ENCODE results near the gene PLA2G1B. TPM values are rescaled to one million over a fixed set of nuclear protein-coding genes. Genes with fewer than 3 reads are reported as not detected.

PLA2G1B gene
- total RNA-seq, 2 donors from 2014 or later = 6,971 to 11,984 TPM

DNA sequence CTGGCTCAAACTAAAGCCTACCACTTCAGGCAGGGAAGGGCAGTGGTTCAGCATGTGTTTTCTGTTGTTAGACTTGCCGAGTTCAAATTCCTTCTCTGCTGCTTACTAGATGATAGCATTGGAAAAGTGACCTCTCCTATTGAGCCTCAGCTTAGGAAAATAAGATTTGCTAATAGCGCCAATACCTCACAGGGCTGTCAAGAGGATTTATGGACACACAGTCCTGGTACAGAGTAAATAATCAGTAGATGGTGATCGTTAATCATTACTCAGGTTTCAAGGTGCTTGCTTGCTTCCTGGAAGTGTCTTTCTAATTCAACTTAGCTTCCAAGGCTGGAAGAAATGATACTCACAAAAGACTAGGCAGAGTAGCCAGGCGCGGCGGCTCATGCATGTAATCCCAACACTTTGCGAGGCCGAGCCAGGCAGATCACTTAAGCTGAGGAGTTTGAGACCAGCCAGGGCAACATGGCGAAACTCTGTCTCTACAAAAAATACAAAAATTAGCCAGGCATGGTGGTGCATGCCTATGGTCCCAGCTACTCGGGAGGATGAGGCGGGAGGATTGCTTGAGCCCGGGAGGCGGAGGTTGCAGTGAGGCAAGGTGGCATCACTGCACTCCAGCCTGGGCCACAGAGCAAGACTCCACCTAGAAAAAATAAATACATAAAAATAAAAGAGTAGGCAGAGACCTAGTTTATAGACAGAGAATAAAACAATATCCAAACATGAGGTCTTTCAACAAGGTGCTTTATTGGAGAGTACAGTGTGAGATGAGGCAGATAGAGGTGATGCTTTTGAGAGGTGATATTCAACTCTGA is 6.0 kb downstream of the PLA2G1B start:
- intact Hi-C loops (cut with DNase I) = no loop called here
- ATAC-seq (peak; percentile 61), DNase-seq (peak; percentile 75 to 84 (median 82))
- Histone ChIP-seq H3K4me3 (no peak overlapping the region), H3K36me3 (replicated peaks in 1 of 2; ENCODE audit: insufficient read depth in 1 of 2, low read depth in 2 of 2) (peaks cover 0 to 5% of the 10 kb centered on the region in 2 donors), H3K27me3 (no peaks in the 10 kb centered on the region), H3K27ac (peak overlapping the region; percentile 91 to 98 (median 98)), H3K9me3 (no peaks in the 10 kb centered on the region), H3K4me1 (peaks cover 69% of the 10 kb centered on the region)
- TF ChIP-seq, protein P1, sequence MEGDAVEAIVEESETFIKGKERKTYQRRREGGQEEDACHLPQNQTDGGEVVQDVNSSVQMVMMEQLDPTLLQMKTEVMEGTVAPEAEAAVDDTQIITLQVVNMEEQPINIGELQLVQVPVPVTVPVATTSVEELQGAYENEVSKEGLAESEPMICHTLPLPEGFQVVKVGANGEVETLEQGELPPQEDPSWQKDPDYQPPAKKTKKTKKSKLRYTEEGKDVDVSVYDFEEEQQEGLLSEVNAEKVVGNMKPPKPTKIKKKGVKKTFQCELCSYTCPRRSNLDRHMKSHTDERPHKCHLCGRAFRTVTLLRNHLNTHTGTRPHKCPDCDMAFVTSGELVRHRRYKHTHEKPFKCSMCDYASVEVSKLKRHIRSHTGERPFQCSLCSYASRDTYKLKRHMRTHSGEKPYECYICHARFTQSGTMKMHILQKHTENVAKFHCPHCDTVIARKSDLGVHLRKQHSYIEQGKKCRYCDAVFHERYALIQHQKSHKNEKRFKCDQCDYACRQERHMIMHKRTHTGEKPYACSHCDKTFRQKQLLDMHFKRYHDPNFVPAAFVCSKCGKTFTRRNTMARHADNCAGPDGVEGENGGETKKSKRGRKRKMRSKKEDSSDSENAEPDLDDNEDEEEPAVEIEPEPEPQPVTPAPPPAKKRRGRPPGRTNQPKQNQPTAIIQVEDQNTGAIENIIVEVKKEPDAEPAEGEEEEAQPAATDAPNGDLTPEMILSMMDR (IDR thresholded peaks at IDR 0.05) = peak in 2 of 7 experiments; percentile 6 to 13
- peak; percentile 38 to 93 (median 91) for TF ChIP-seq POLR2A (IDR thresholded peaks at IDR 0.05)
- WGBS, 2 donors = 19 to 30% methylated on average over 13 of the region's 13 CpGs

DNA sequence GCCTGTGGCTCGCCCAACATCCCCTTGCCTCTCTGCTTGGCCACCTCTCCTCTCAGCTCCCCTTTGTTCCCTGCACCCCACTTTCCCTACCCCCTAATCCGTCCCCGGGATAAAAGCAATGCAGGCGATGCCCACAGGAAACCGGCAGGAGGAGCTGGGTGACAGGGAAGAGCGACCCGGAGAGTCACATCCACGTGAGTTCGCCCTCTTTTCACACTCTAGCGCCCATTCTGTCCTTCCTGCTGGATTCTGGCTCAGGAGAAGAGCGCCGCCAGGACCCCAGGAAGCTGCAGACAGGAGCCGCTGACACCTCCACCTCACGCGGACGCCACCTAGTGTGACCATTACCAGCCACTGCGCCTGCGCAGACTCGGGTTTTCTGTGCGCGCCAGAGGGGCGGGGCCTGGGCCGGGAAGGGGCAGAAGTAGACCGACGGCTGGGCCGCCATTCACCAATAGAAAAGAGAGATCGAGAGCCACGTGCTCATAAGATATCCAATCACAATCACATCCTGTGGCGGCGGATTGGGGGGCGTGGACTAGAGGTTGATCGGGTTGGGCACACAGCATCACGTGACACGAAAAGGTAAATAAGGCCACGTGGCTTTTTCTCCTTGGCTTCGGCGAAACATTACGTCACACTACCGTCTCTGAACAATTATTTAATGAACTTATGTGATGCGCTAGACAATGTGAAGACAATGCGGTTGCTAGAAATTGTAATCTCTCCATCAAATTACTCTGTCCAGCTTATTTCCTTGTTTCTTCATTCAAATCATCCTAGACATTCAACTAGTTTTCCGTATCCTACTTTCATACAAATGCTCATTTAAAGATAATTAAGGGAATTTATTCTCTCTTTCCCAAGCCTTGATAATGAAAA is 10.1 kb downstream of the PLA2G1B start:
- intact Hi-C loops (cut with DNase I) = no loop called here
- H3K36me3 ChIP-seq (replicated peaks in 1 of 2; ENCODE audit: insufficient read depth in 1 of 2, low read depth in 2 of 2) = no peaks in the 10 kb centered on the region
- DNase-seq (peak; percentile 100), ATAC-seq (peak; percentile 86)
- H3K9me3 ChIP-seq = no peaks in the 10 kb centered on the region
- 2% methylated on average over 33 to 42 of the region's 42 CpGs for WGBS, 2 donors
- peak overlapping the region; percentile 18 to 19 for H3K4me3 ChIP-seq
- TF ChIP-seq, protein P1 (IDR thresholded peaks at IDR 0.05) = peak; percentile 7 to 89 (median 54)
- peak; percentile 93 to 99 (median 99) for TF ChIP-seq POLR2A (IDR thresholded peaks at IDR 0.05)
- peak overlapping the region; percentile 95 to 98 (median 98) for H3K27ac ChIP-seq
- no peaks in the 10 kb centered on the region for H3K27me3 ChIP-seq
- H3K4me1 ChIP-seq = peaks cover 68% of the 10 kb centered on the region

DNA sequence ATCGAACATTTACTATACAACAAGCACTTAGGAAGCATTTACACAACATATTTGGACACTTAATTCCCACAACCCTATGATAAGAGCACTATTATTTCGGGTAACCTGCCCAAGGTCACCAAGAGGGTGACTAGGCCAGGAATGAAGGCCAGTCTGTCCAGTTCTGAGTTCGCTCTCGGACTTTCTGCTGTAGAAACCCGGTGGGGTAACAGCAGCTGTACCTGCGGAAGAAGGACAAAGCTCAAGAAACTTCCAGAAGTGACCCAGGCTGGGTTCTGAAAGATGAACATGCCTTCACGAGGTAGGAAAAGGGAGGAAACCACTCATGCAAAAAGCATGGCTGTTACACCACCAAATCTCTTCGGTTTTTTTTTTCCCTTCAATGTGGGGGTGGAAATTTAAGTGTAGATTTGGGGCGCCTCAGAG is 10.8 kb downstream of the PLA2G1B start:
- peak; percentile 45 for ATAC-seq

DNA sequence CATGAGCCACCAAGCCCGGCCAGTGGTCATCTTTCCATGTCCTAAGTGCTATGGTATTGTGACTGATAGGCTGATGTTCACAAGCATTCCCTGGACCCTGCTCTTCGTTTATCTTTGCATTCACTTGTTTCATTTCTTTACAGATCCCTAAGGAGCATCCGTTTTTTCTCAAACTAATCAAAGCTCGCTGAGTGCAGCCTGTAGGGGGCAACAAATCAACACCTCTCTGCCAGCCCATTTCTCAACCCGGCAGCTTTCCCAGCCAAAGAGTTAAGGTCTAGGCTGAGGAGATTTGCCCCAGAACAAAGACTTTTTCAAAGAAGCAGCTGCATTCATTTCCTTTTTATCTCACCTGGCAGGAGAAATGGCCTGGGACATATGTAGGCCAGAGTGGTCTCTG is 13.4 kb downstream of the PLA2G1B start:
- no peak for ATAC-seq
- 56 to 62% methylated on average over 5 of the region's 5 CpGs for WGBS, 2 donors
- TF ChIP-seq, protein P1 (IDR thresholded peaks at IDR 0.05) = peak in 5 of 7 experiments; percentile 17 to 41 (median 33)
- no peak for TF ChIP-seq POLR2A (IDR thresholded peaks at IDR 0.05)

More for the DNA sequence above, 10.8 kb downstream of the PLA2G1B start:
- no peaks in the 10 kb centered on the region for H3K9me3 ChIP-seq
- intact Hi-C loops (cut with DNase I) = no loop called here
- H3K27ac ChIP-seq = peak overlapping the region; percentile 95 to 98 (median 98)
- H3K27me3 ChIP-seq = no peaks in the 10 kb centered on the region
- peak; percentile 78 to 85 (median 80) for DNase-seq
- 14 to 15% methylated on average over 9 of the region's 9 CpGs for whole genome bisulfite sequencing, 2 donors
- peak overlapping the region; percentile 18 to 19 for H3K4me3 ChIP-seq
- H3K36me3 ChIP-seq (replicated peaks in 1 of 2; ENCODE audit: insufficient read depth in 1 of 2, low read depth in 2 of 2) = no peaks in the 10 kb centered on the region
- peak in 1 of 3 donors; percentile 40 for TF ChIP-seq POLR2A (IDR thresholded peaks at IDR 0.05)
- TF ChIP-seq, protein P1 (IDR thresholded peaks at IDR 0.05) = peak in 1 of 7 experiments; percentile 3
- peaks cover 61% of the 10 kb centered on the region for H3K4me1 ChIP-seq

More for the DNA sequence above, 13.4 kb downstream of the PLA2G1B start:
- H3K4me3 ChIP-seq = no peak overlapping the region
- intact Hi-C loops (cut with DNase I) = no loop called here
- peak overlapping the region in 1 of 4 donors; percentile 1 for H3K27ac ChIP-seq
- H3K36me3 ChIP-seq (replicated peaks in 1 of 2; ENCODE audit: insufficient read depth in 1 of 2, low read depth in 2 of 2) = no peaks in the 10 kb centered on the region
- H3K4me1 ChIP-seq = peaks cover 37% of the 10 kb centered on the region
- DNase-seq = peak in 1 of 4 donors; percentile 63
- no peaks in the 10 kb centered on the region for H3K27me3 ChIP-seq
- no peaks in the 10 kb centered on the region for H3K9me3 ChIP-seq

Data from body of pancreas (tissue), 4 donors.